Chondrocyte (in vitro differentiated cells): ENCODE data around the gene ALDH18A1. TPM values are rescaled to one million over a fixed set of nuclear protein-coding genes. Genes with fewer than 3 reads are reported as not detected.
"Not testable (repeated sequence)": the region's sequence is repeated elsewhere in the genome, so short reads cannot be mapped to it uniquely, and the experiment has no call there.

Experiments used
- DNase-seq: peaks from one replicate; pipeline ENCODE4 v3.0.0; 2021; ENCODE audit warnings: mixed read lengths, low spot score
- H3K27ac Mint-ChIP-seq: one replicate; pipeline ENCODE4 v1.8.0; 2021; ENCODE audit warnings: mild to moderate bottlenecking, moderate library complexity, mixed read lengths; ENCODE audit not compliant: unreplicated experiment
- H3K27me3 Mint-ChIP-seq: 2 replicates; pipeline ENCODE4 v1.8.0; 2021; ENCODE audit warnings: low read depth, mixed read lengths
- H3K36me3 Mint-ChIP-seq: 2 replicates; pipeline ENCODE4 v1.8.0; 2021; ENCODE audit warnings: low read depth, mixed read lengths
- H3K4me1 Mint-ChIP-seq: 2 replicates; pipeline ENCODE4 v1.8.0; 2021; ENCODE audit warnings: low read depth, mild to moderate bottlenecking, mixed read lengths
- H3K4me3 Mint-ChIP-seq: one replicate; pipeline ENCODE4 v1.8.0; 2021; ENCODE audit warnings: mild to moderate bottlenecking, moderate library complexity, mixed read lengths; ENCODE audit not compliant: unreplicated experiment
- H3K9me3 Mint-ChIP-seq: 2 replicates; pipeline ENCODE4 v1.8.0; 2021; ENCODE audit warnings: low read depth, mixed read lengths
- CTCF ChIP-seq: fragments of 200-600 bp; sonication (generic); IDR thresholded peaks from 2 replicates; pipeline ENCODE4 v1.5.0; 2021; ENCODE audit warnings: antibody characterized with exemption, mild to moderate bottlenecking, moderate library complexity
- total RNA-seq: library from RNA; stranded (reverse); gene quantifications from 3 replicates; pipeline ENCODE4 v1.2.1, GENCODE V29; 2021

The ALDH18A1 gene
- total RNA-seq, 1 donor from 2014 or later = 132 TPM

GRCh38 chr10:95637911-95638310 is 18.6 kb downstream of the ALDH18A1 start:
- Mint-ChIP-seq H3K27me3 (no peaks in the 10 kb centered on the region), H3K27ac (no peak overlapping the region), H3K4me3 (no peak overlapping the region), H3K36me3 (peaks cover 57% of the 10 kb centered on the region), H3K4me1 (no peaks in the 10 kb centered on the region), H3K9me3 (no peaks in the 10 kb centered on the region)
- no peak for TF ChIP-seq CTCF
- no peak for DNase-seq

- Mint-ChIP-seq H3K9me3 (no peaks in the 10 kb centered on the region), H3K4me3 (no peak overlapping the region), H3K4me1 (no peaks in the 10 kb centered on the region), H3K27ac (no peak overlapping the region), H3K36me3 (peaks cover 56% of the 10 kb centered on the region), H3K27me3 (no peaks in the 10 kb centered on the region)
- no peak for DNase-seq
- no peak for TF ChIP-seq CTCF
These were observed 19.4 kb downstream of the ALDH18A1 start for GRCh38 chr10:95637140-95637539.

- no peak for TF ChIP-seq CTCF
- H3K27me3 Mint-ChIP-seq = no peaks in the 10 kb centered on the region
- no peaks in the 10 kb centered on the region for H3K4me1 Mint-ChIP-seq
- peaks cover 54% of the 10 kb centered on the region for H3K36me3 Mint-ChIP-seq
- no peak overlapping the region for H3K27ac Mint-ChIP-seq
- H3K9me3 Mint-ChIP-seq = no peaks in the 10 kb centered on the region
- H3K4me3 Mint-ChIP-seq = no peak overlapping the region
- DNase-seq = no peak
These were observed 21.2 kb downstream of the ALDH18A1 start for GRCh38 chr10:95635319-95635733.

- Mint-ChIP-seq H3K4me1 (peaks cover 7% of the 10 kb centered on the region), H3K9me3 (no peaks in the 10 kb centered on the region), H3K27me3 (no peaks in the 10 kb centered on the region), H3K36me3 (peaks cover 60% of the 10 kb centered on the region), H3K27ac (no peak overlapping the region), H3K4me3 (no peak overlapping the region)
- no peak for TF ChIP-seq CTCF
- DNase-seq = no peak
These were observed 27.7 kb downstream of the ALDH18A1 start for GRCh38 chr10:95628786-95629185.

GRCh38 chr10:95626500-95626899 is 30.0 kb downstream of the ALDH18A1 start:
- H3K9me3 Mint-ChIP-seq = no peaks in the 10 kb centered on the region
- TF ChIP-seq CTCF = no peak
- peaks cover 46% of the 10 kb centered on the region for H3K36me3 Mint-ChIP-seq
- peaks cover 7% of the 10 kb centered on the region for H3K4me1 Mint-ChIP-seq
- H3K27me3 Mint-ChIP-seq = no peaks in the 10 kb centered on the region
- DNase-seq = no peak
- H3K27ac Mint-ChIP-seq = no peak overlapping the region
- H3K4me3 Mint-ChIP-seq = no peak overlapping the region

- DNase-seq, H3K4me1 Mint-ChIP-seq, H3K9me3 Mint-ChIP-seq, H3K27me3 Mint-ChIP-seq, H3K27ac Mint-ChIP-seq, H3K4me3 Mint-ChIP-seq: not testable (repeated sequence)
- H3K36me3 Mint-ChIP-seq = peaks cover 44% of the 10 kb centered on the region
These were observed 36.1 kb downstream of the ALDH18A1 start for GRCh38 chr10:95620415-95620814.
